Epithelial cell of esophagus (primary cell): ENCODE data around the gene HHAT.

Experiments
- DNase-seq: peaks from one replicate; pipeline ENCODE4 v3.0.0; 2010; ENCODE audit warnings: low read depth
- H3K4me3 ChIP-seq: 2 replicates; pipeline ENCODE4 v1.5.1; 2011; ENCODE audit warnings: mild to moderate bottlenecking, low read length, control low read depth
- TF ChIP-seq, protein P1 (sequence below): IDR thresholded peaks from 2 replicates; pipeline ENCODE4 v1.5.1; 2011; ENCODE audit warnings: low read depth, mild to moderate bottlenecking, low read length, control low read depth, inconsistent platforms; ENCODE audit not compliant: insufficient read depth; ENCODE audit errors: missing control alignments

HHAT gene

DNA sequence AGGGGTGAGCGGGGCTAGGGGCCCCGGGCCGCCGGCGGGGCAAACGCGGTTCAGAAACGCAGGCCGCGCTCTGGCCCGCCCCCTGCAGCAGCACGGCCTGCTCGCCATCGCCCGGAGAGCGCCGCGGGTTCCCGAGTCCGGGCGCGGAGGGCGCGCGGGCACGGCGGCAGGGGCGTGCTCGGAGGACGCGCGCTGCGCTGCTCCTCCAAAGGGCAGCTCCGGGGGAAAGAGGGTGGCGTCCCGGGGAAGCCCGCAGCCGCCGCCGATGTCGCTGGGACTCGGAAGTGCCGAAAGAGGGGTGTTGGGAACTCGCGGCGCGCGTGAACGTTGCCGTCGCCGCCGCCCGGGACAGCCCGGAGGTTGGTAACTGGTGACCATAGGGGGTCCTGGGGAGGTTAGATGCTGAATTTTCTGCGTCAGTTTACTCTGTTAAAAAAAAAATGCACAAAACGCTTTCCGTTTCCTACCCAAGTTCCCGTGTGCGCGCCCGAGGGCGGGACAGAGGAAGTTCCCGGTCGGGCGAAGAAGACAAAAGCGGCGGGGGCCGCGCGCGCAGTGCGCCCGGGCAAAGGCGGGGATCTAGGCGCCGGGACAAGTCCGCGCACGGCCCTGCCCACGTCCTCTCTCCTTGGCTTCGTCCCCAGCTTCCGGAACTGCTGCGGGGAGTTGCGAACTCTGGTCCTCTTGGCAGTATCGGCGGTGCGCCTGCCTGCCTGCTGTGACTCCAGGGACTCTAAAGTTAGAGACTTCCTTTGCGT lies at the start of gene HHAT:
Gene HHAT, plus strand, starts transcription at position 157 of the 758 bp plus-strand sequence. CDS start 20,074 bp downstream, outside the sequence.
- peak within 1 kb of the TSS; percentile 73 for H3K4me3 ChIP-seq
- TF ChIP-seq, protein P1, sequence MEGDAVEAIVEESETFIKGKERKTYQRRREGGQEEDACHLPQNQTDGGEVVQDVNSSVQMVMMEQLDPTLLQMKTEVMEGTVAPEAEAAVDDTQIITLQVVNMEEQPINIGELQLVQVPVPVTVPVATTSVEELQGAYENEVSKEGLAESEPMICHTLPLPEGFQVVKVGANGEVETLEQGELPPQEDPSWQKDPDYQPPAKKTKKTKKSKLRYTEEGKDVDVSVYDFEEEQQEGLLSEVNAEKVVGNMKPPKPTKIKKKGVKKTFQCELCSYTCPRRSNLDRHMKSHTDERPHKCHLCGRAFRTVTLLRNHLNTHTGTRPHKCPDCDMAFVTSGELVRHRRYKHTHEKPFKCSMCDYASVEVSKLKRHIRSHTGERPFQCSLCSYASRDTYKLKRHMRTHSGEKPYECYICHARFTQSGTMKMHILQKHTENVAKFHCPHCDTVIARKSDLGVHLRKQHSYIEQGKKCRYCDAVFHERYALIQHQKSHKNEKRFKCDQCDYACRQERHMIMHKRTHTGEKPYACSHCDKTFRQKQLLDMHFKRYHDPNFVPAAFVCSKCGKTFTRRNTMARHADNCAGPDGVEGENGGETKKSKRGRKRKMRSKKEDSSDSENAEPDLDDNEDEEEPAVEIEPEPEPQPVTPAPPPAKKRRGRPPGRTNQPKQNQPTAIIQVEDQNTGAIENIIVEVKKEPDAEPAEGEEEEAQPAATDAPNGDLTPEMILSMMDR, result no peak
- peak; percentile 79 for DNase-seq

DNA sequence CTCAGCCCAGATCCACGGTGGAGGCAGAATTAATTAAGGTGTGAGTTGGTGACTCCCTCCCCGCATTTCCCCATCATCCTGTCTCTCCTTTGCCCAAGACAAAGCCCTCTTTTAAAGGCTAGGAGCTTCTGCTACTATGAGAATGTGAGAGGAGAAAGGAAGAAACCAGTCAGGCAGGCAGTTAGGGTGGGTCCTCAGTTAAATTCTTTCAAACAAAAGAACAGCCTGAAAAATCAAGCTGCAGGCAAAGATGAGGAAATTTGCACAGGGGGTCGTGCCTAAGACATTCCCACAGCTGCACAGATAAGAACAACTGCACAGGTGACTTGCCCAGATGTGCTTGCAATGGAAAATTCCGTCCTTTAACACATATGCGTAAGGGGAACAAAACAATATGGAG lies 48.5 kb upstream of the HHAT start:
- TF ChIP-seq, protein P1, result no peak
- no peak overlapping the region for H3K4me3 ChIP-seq
- no peak for DNase-seq

DNA sequence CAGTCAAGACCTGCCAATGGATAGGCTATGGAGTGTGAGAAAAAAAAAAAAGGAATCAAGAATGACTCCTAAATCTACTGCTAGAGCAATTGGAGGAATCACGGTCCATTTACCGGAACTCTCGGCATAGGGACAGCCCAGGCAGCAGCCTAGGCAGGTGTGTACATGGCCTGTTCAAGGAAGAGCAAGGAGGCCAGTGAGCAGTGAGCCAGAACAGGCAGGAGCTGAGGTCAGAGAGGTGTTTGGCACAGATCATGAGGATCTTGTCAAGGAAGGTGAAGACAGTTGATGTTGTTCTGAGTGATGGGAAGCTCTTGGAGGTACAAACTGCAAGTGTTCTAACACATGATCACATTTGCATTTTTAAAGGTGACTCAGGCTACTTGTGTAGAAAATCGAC lies 40.6 kb upstream of the HHAT start:
- DNase-seq, result no peak
- TF ChIP-seq, protein P1, result no peak
- H3K4me3 ChIP-seq, result no peak overlapping the region

DNA sequence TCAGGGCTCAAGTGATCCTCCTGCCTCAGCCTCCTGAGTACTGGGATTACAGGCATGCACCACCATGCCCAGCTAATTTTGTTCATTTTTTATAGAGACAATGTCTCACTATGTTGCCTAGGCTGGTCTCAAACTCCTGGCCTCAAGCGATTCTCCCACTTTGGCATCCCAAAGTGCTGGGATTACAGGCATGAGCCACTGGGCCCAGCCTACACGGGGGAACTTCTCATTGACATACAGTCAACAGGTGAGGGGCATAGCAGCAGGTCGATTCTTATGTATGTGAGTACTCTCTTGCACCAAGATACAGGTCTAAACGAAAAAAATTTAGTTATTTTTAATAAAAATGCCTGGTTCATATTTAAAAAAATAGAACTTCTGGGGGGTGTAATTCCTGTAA lies 39.5 kb upstream of the HHAT start:
- no peak overlapping the region for H3K4me3 ChIP-seq
- TF ChIP-seq, protein P1, result no peak
- DNase-seq, result no peak

DNA sequence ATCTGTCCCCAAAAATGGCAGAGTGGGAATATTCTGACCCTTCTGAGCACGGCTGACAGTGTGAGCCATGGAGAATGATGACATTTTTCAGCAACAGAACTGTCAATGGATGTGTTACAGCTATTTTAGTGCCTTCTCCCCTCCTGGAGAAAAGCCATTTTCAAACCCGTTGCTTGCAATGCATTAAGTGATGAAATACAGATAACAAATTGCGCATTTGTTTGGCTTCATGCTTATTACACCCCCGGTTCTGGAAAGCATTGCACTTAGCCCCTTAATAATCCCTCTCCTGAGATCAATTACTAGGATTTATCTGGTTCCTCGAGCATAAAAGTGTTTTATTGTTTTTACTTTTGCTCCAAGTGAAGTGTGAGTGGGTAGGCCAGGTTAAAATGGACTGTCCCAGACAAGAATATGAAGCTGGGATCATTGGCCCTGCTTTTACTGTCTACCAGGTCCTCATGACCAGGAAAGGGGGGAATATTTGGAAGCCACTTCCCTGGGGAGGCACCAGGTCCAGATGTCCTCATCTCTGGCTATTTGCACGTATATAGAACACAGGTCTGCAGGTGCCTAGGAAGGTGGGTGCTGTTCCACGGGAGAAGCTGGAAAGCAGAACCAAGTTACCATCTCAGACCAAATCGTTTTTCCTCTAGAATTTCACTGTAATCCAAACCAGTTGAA lies 37.5 kb upstream of the HHAT start:
- TF ChIP-seq, protein P1, result no peak
- no peak for DNase-seq
- H3K4me3 ChIP-seq, result no peak overlapping the region

DNA sequence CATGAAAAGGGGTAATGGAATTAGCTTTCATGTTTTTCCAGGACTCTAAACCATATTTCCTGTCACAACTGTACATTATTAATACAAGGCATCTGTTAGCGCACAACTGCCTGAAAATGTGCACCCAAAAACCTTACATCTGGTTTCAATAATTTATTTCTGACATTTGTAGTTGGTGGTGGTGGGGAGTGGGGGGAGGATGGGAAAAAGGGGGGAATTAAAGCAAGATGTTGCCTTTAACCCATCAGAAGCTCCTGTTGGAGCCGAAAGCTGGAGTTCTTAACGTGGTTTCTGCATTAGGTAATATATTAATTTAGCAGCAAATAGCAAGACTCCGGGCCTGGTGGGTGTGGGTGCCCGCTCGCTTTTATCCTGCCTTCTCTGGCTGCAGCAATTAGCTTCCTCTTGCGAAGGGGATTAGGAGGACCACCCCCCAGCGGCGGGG lies 36.9 kb upstream of the HHAT start:
- TF ChIP-seq, protein P1, result no peak
- no peak for DNase-seq
- no peak overlapping the region for H3K4me3 ChIP-seq
